SK-N-SH treated with all-trans-retinoic acid at 6 μM for 48 hours (cell line): ENCODE data around the gene MED6.

ENCODE experiments used
- ARNTL ChIP-seq: fragments of 450-650 bp; formaldehyde crosslinking; IDR thresholded peaks from 2 replicates; pipeline ENCODE4 v1.5.0; 2020; ENCODE audit warnings: low read depth, mild to moderate bottlenecking, moderate library complexity, borderline replicate concordance
- ESRRG ChIP-seq: fragments of 250-450 bp; sonication (Bioruptor Pico); IDR thresholded peaks from 2 replicates; pipeline ENCODE4 v1.6.1; 2021; ENCODE audit warnings: mild to moderate bottlenecking
- RARB ChIP-seq: fragments of 250-450 bp; sonication (Bioruptor Pico); IDR thresholded peaks from 2 replicates; pipeline ENCODE4 v1.8.0; 2021; ENCODE audit warnings: mild to moderate bottlenecking, moderate library complexity
- TCF4 ChIP-seq: fragments of 250-450 bp; sonication (Bioruptor Pico); IDR thresholded peaks from 2 replicates; pipeline ENCODE4 v1.8.0; 2021; ENCODE audit warnings: mild to moderate bottlenecking, moderate library complexity, borderline replicate concordance
- TF ChIP-seq, protein P1 (sequence below): fragments of 250-450 bp; sonication (Bioruptor Pico); IDR thresholded peaks from 2 replicates; pipeline ENCODE4 v1.8.0; 2020; ENCODE audit warnings: mild to moderate bottlenecking, moderate library complexity, borderline replicate concordance
- TF ChIP-seq, protein P2 (sequence below): fragments of 250-450 bp; sonication (Bioruptor Pico); IDR thresholded peaks from 2 replicates; pipeline ENCODE4 v1.5.0; 2020; ENCODE audit warnings: mild to moderate bottlenecking, moderate library complexity

DNA sequence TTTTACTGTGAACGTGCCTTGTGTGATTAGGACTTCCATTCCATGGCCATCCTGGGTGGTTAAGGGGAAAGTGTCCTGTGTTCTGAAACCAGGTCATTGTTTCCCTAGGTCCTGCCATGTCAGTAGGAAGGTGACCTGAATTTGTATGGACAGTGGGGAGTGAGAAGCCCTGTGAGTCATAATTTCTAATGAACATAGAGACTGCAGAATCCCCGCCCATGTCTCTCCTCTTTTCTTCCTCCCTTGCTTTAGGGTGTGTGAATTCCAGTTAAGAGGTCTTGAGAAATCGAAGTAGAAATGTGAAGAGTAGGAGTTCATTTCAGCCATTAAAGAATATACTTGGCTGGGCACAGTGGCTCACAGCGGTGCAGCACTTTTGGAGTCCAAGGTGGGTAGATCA, 49.3 kb upstream of the MED6 start:
- TF ChIP-seq, protein P1, sequence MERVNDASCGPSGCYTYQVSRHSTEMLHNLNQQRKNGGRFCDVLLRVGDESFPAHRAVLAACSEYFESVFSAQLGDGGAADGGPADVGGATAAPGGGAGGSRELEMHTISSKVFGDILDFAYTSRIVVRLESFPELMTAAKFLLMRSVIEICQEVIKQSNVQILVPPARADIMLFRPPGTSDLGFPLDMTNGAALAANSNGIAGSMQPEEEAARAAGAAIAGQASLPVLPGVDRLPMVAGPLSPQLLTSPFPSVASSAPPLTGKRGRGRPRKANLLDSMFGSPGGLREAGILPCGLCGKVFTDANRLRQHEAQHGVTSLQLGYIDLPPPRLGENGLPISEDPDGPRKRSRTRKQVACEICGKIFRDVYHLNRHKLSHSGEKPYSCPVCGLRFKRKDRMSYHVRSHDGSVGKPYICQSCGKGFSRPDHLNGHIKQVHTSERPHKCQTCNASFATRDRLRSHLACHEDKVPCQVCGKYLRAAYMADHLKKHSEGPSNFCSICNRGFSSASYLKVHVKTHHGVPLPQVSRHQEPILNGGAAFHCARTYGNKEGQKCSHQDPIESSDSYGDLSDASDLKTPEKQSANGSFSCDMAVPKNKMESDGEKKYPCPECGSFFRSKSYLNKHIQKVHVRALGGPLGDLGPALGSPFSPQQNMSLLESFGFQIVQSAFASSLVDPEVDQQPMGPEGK (CRISPR knock-in tag): no peak
- TF ChIP-seq RARB (CRISPR knock-in tag): no peak
- TF ChIP-seq TCF4: no peak
- TF ChIP-seq ESRRG (CRISPR knock-in tag): no peak
- TF ChIP-seq, protein P2, sequence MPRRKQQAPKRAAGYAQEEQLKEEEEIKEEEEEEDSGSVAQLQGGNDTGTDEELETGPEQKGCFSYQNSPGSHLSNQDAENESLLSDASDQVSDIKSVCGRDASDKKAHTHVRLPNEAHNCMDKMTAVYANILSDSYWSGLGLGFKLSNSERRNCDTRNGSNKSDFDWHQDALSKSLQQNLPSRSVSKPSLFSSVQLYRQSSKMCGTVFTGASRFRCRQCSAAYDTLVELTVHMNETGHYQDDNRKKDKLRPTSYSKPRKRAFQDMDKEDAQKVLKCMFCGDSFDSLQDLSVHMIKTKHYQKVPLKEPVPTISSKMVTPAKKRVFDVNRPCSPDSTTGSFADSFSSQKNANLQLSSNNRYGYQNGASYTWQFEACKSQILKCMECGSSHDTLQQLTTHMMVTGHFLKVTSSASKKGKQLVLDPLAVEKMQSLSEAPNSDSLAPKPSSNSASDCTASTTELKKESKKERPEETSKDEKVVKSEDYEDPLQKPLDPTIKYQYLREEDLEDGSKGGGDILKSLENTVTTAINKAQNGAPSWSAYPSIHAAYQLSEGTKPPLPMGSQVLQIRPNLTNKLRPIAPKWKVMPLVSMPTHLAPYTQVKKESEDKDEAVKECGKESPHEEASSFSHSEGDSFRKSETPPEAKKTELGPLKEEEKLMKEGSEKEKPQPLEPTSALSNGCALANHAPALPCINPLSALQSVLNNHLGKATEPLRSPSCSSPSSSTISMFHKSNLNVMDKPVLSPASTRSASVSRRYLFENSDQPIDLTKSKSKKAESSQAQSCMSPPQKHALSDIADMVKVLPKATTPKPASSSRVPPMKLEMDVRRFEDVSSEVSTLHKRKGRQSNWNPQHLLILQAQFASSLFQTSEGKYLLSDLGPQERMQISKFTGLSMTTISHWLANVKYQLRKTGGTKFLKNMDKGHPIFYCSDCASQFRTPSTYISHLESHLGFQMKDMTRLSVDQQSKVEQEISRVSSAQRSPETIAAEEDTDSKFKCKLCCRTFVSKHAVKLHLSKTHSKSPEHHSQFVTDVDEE: no peak
- no peak for TF ChIP-seq ARNTL (CRISPR knock-in tag)
